Tibial artery (tissue), 4 donors: ENCODE measurements around the gene ALDH1L1.

Experiments
- DNase-seq, 2 donors: peaks; one replicate each; pipeline ENCODE4 v3.0.0-alpha.2; 2019
- H3K27ac ChIP-seq, 2 donors: fragments of 200-600 bp; sonication (generic) in 1 of 2; 1 replicate in 1 of 2; 2 replicates in 1 of 2; pipeline ENCODE4 v1.5.1; 2018 to 2019; ENCODE audit warnings: mild to moderate bottlenecking in 1 of 2
- H3K27me3 ChIP-seq, 2 donors: fragments of 200-600 bp; sonication (generic) in 1 of 2; one replicate each; pipeline versions ENCODE4 v1.5.1 to v1.6.0; 2016 to 2019
- H3K36me3 ChIP-seq, 3 donors: fragments of 200-600 bp; sonication (generic) in 2 of 3; one replicate each; pipeline ENCODE4 v1.5.1; 2016 to 2019; ENCODE audit warnings: mild to moderate bottlenecking in 2 of 3
- H3K4me1 ChIP-seq, 4 donors: fragments of 200-600 bp; sonication (generic) in 2 of 4; 1 replicate in 3 of 4; 2 replicates in 1 of 4; pipeline ENCODE4 v1.5.1; 2016 to 2019
- H3K4me3 ChIP-seq, 2 donors: fragments of 200-600 bp; sonication (generic) in 1 of 2; 1 replicate in 1 of 2; 2 replicates in 1 of 2; pipeline ENCODE4 v1.5.1; 2018 to 2019; ENCODE audit warnings: mild to moderate bottlenecking in 2 of 2
- H3K9me3 ChIP-seq, 3 donors: fragments of 200-600 bp; sonication (generic) in 1 of 3; one replicate each; pipeline ENCODE4 v1.5.1; 2016 to 2019
- intact Hi-C: fragments of 100-400 bp; cut with DNase I; formaldehyde crosslinking; loops from one replicate; pipeline ENCODE4 v1.15.0; 2023; ENCODE audit warnings: low total_unique reads
- TF ChIP-seq, protein P1 (sequence below), 2 experiments: fragments of 200-600 bp in 1 of 2; fragments of 450-650 bp in 1 of 2; IDR thresholded peaks; one replicate each; pipeline ENCODE4 v1.5.1; 2017 to 2019; ENCODE audit warnings: antibody characterized with exemption in 2 of 2, mild to moderate bottlenecking in 1 of 2, moderate library complexity in 1 of 2

The ALDH1L1 gene

DNA sequence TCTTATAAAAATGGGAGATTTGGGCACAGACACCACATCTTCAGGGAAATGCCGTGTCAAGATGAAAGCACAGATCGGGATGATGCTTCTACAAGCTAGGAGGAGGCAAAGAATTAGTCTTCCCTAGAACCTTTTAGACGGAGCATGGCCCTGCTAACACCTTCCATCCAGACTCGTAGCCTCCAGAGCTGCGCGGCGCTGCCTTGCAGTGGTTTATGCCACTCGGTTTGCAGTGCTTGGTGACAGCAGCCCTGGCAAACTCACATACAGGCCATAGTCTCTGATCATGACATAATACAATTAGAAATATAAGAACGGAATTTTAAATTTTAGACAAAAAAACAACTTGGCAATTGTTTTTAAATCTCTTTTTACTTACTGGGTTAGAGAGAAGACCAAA lies 59.3 kb downstream of the ALDH1L1 start:
- Histone ChIP-seq H3K4me3 (no peak overlapping the region), H3K27ac (no peak overlapping the region), H3K9me3 (no peaks in the 10 kb centered on the region), H3K4me1 (no peaks in the 10 kb centered on the region), H3K36me3 (peaks cover 0 to 12% (median 0%) of the 10 kb centered on the region in 3 donors), H3K27me3 (no peaks in the 10 kb centered on the region)
- TF ChIP-seq, protein P1, sequence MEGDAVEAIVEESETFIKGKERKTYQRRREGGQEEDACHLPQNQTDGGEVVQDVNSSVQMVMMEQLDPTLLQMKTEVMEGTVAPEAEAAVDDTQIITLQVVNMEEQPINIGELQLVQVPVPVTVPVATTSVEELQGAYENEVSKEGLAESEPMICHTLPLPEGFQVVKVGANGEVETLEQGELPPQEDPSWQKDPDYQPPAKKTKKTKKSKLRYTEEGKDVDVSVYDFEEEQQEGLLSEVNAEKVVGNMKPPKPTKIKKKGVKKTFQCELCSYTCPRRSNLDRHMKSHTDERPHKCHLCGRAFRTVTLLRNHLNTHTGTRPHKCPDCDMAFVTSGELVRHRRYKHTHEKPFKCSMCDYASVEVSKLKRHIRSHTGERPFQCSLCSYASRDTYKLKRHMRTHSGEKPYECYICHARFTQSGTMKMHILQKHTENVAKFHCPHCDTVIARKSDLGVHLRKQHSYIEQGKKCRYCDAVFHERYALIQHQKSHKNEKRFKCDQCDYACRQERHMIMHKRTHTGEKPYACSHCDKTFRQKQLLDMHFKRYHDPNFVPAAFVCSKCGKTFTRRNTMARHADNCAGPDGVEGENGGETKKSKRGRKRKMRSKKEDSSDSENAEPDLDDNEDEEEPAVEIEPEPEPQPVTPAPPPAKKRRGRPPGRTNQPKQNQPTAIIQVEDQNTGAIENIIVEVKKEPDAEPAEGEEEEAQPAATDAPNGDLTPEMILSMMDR (IDR thresholded peaks at IDR 0.05) = no peak
- peak in 1 of 2 donors; percentile 29 for DNase-seq
- intact Hi-C loops = no loop called here

DNA sequence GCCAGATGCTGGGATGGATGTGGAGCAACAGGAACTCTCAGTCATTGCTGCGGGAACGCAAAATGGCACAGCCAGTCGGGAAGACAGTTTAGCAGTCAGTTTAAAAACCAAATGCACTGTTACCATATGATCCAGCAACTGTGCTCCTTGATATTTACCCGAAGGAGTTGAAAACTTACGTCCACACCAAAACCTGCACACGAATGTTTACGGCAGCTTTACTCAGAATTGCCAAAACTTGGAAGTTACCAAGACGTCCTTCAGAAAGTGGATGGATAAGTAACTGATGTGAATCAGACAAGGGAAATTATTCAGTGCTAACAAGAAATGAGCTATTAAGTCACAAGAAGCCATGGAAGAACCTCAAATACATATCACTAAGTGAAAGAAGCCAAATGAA lies 60.4 kb downstream of the ALDH1L1 start:
- TF ChIP-seq, protein P1 (IDR thresholded peaks at IDR 0.05) = no peak
- Histone ChIP-seq H3K27ac (no peak overlapping the region), H3K27me3 (no peaks in the 10 kb centered on the region), H3K36me3 (peaks cover 0 to 12% (median 0%) of the 10 kb centered on the region in 3 donors), H3K4me1 (no peaks in the 10 kb centered on the region), H3K9me3 (no peaks in the 10 kb centered on the region), H3K4me3 (no peak overlapping the region)
- intact Hi-C loops = no loop called here
- no peak for DNase-seq

DNA sequence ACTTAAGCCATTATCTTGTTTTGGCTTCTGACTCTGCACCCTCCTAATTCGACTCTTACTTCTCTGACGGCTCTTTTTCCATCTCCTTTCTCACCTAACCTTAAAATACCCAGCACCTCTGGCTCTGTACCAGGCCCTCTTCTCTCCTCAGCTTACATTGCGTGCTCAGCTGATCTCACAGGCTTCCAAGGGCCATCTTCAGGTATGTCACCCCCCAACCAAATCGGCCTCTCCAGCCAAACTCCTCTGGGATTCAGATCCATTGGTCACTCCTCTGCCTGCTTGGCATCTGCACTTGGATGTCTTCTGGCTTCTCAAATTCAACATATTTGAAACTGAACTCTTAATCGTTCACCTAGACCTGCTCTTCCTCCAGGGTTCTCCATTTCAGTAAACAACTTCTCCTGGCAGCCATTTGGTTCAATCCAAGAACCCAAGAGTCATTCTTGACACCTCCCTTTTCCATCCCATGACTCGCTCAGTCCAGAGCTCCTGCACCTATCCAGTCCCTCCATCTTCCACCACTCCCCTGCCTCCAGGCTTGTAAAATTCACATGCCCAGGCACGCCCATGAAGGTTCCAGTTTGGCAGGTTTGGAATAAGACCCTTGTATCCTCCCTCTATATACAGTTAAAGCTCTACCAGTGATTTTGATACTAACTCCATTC lies 61.2 kb downstream of the ALDH1L1 start:
- intact Hi-C loops = no loop called here
- Histone ChIP-seq H3K4me3 (no peak overlapping the region), H3K4me1 (no peaks in the 10 kb centered on the region), H3K27me3 (no peaks in the 10 kb centered on the region), H3K9me3 (no peaks in the 10 kb centered on the region), H3K36me3 (peaks cover 0 to 12% (median 0%) of the 10 kb centered on the region in 3 donors), H3K27ac (no peak overlapping the region)
- no peak for DNase-seq
- TF ChIP-seq, protein P1 (IDR thresholded peaks at IDR 0.05) = no peak

DNA sequence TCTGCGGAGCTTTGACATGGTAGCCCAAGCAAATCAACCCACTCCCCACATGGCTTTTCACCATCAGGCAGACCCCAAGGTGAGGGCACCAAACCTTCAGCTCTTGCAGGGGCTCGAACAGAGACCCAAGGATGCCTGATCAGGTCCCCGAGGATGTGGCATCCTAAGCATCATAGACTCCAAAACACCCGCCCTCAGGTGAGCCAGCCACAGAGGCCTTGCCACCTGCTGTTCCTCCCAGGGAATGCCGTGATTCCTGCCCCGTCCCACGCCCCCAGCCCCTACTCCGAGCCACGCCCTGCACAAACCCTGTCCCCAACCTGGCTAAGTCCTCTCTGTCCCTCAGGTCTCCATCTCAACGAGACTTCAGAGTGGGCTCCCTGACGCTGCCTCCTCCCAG lies 61.8 kb downstream of the ALDH1L1 start:
- intact Hi-C loops = no loop called here
- Histone ChIP-seq H3K27ac (no peak overlapping the region), H3K4me1 (no peaks in the 10 kb centered on the region), H3K27me3 (no peaks in the 10 kb centered on the region), H3K36me3 (peaks cover 0 to 12% (median 0%) of the 10 kb centered on the region in 3 donors), H3K9me3 (no peaks in the 10 kb centered on the region), H3K4me3 (no peak overlapping the region)
- TF ChIP-seq, protein P1 (IDR thresholded peaks at IDR 0.05) = no peak
- peak; percentile 10 to 41 for DNase-seq

DNA sequence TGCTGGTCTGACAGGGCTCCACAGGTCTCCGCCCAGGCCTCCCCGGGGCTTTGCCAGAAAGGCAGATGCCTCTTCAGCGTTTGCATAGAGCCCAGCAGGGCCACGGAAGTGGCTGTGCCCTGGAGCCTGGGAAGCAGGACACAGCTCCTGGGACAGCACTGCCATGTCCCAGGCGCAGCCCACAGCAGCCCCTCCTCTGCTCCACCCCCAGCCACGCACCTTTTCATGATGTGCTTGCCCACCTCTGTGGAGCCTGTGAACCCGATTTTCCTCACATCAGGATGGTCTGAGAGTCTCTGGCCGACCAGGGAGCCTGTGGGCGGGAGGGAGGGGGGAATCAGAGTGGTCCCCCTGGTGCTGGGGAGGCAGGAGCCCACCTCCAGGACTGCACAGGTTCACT lies 62.6 kb downstream of the ALDH1L1 start:
- peak in 1 of 2 donors; percentile 51 for DNase-seq
- Histone ChIP-seq H3K27me3 (no peaks in the 10 kb centered on the region), H3K27ac (no peak overlapping the region), H3K9me3 (no peaks in the 10 kb centered on the region), H3K4me3 (no peak overlapping the region), H3K36me3 (peaks cover 0 to 12% (median 0%) of the 10 kb centered on the region in 3 donors), H3K4me1 (no peaks in the 10 kb centered on the region)
- TF ChIP-seq, protein P1 (IDR thresholded peaks at IDR 0.05) = no peak
- intact Hi-C loops = no loop called here
